Measurements from ENCODE around the gene RASIP1. TPM values are rescaled to one million over a fixed set of nuclear protein-coding genes. Genes with fewer than 3 reads are reported as not detected.

Gene RASIP1
- total RNA-seq, 1 experiment from 2014 or later = 0.09 TPM

DNA sequence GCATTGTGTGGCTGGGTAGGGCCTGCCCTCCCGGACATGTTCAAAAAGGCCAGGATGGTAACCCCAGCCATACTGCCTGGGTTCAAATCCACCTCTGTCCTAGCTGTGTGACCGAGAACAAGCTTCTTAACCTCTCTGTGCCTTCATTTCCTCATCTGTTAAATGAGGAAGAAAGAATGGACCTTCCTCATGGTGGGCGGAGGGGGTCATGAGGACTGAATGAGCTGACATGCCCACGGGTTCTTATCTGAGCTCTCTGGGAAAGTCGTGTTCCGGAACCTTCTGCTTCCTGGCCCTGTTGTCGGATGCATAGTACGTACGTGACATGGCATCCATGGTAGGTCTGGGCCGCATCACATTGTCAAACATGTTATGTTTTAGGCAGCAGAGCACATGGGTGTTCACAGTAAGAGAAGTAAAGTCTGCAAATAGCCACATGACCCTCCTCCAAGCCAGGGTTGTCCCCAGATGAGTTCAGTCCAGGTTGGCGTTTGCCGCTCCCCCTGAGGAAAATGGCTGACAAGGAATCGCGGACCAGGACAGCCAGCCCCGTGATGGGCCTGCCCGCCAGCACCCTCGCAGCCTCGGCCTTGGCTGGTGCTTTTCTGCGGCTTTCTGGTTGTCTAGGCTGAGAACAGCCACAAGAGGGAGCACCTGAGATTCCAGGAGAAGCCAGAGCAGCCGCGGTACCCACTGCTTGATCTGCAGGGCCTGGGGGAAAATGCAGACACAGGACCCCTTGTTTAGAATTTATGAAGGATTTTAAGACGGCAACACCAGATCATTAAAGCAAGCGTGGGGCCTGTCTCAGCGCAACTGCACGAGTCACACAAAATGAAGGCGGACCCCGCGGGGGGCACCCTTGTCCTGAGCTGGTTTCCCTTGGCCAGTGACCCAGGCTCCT lies 65.2 kb downstream of the RASIP1 start:
- H3K27ac Mint-ChIP-seq (ENCODE audit: unreplicated experiment) = no peak overlapping the region
- no peak overlapping the region for H3K4me3 Mint-ChIP-seq (ENCODE audit: low read depth, unreplicated experiment)
- H3K27me3 Mint-ChIP-seq (ENCODE audit: unreplicated experiment) = no peaks in the 10 kb centered on the region
- CTCF ChIA-PET = interaction anchor here (0.6 to 2.7 kb wide), 10 partner anchors 18 to 574 kb away, joined by 3 to 15 read pairs (median 4); partner anchors contain the start of genes CA11 and FUT2
- TF ChIP-seq, protein P1, sequence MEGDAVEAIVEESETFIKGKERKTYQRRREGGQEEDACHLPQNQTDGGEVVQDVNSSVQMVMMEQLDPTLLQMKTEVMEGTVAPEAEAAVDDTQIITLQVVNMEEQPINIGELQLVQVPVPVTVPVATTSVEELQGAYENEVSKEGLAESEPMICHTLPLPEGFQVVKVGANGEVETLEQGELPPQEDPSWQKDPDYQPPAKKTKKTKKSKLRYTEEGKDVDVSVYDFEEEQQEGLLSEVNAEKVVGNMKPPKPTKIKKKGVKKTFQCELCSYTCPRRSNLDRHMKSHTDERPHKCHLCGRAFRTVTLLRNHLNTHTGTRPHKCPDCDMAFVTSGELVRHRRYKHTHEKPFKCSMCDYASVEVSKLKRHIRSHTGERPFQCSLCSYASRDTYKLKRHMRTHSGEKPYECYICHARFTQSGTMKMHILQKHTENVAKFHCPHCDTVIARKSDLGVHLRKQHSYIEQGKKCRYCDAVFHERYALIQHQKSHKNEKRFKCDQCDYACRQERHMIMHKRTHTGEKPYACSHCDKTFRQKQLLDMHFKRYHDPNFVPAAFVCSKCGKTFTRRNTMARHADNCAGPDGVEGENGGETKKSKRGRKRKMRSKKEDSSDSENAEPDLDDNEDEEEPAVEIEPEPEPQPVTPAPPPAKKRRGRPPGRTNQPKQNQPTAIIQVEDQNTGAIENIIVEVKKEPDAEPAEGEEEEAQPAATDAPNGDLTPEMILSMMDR (IDR thresholded peaks at IDR 0.05; ENCODE audit: unreplicated experiment) = peak; percentile 85
- peak; percentile 87 for DNase-seq
- no peaks in the 10 kb centered on the region for H3K9me3 Mint-ChIP-seq (ENCODE audit: low read depth, unreplicated experiment)
- BruUV-seq (replicated peaks) = no TSS peak
- intact Hi-C loops (cut with micrococcal nuclease; ENCODE audit: unreplicated experiment) = loop anchor here (5.0 kb wide), 1 partner anchor 62 kb away; no protein-coding TSS in a partner anchor
- H3K4me1 Mint-ChIP-seq (ENCODE audit: low read depth, unreplicated experiment) = peaks cover 25% of the 10 kb centered on the region
- peaks cover 5% of the 10 kb centered on the region for H3K36me3 Mint-ChIP-seq (ENCODE audit: insufficient read depth, unreplicated experiment)

DNA sequence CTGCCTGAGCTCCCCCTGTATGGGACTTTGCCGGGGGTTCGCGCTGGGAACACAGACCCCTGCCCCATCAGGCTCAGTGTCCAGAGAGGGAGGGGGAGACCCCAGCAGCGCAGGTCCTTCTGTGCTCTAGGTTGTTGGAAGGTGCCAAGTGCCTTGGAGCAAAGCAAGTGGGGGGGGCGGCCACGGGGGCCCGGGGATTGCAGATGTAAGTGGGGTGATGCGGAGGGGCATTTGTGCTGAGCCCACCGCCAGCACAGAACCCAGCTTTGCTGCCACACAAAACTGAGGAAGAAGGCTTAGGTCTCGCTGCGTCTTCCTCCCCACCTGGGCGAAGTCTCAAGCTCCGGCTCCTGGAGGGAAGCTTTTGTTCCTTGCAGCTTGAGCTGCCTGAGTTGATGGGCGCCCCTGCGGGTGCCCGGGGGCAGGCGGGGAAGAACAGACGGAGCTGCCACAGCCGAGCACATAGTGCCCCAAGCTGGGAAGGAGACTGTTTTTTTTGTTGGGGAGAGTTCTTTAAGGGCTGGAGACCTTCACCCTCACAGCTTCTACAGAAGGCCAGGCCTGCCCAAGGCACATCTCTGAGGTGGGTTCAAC lies 66.1 kb downstream of the RASIP1 start:
- no TSS peak for BruUV-seq (replicated peaks)
- Mint-ChIP-seq H3K4me1 (ENCODE audit: low read depth, unreplicated experiment) (peaks cover 25% of the 10 kb centered on the region), H3K27me3 (ENCODE audit: unreplicated experiment) (no peaks in the 10 kb centered on the region), H3K4me3 (ENCODE audit: low read depth, unreplicated experiment) (no peak overlapping the region), H3K9me3 (ENCODE audit: low read depth, unreplicated experiment) (peaks cover 6% of the 10 kb centered on the region), H3K27ac (ENCODE audit: unreplicated experiment) (no peak overlapping the region), H3K36me3 (ENCODE audit: insufficient read depth, unreplicated experiment) (peaks cover 5% of the 10 kb centered on the region)
- no peak for DNase-seq
- TF ChIP-seq, protein P1 (IDR thresholded peaks at IDR 0.05; ENCODE audit: unreplicated experiment) = no peak
- intact Hi-C loops (cut with micrococcal nuclease; ENCODE audit: unreplicated experiment) = no loop called here
- CTCF ChIA-PET = interaction anchor here (1.3 to 2.7 kb wide), 4 partner anchors 28 to 110 kb away, joined by 3 to 15 read pairs (median 8); partner anchors contain the start of gene CA11

DNA sequence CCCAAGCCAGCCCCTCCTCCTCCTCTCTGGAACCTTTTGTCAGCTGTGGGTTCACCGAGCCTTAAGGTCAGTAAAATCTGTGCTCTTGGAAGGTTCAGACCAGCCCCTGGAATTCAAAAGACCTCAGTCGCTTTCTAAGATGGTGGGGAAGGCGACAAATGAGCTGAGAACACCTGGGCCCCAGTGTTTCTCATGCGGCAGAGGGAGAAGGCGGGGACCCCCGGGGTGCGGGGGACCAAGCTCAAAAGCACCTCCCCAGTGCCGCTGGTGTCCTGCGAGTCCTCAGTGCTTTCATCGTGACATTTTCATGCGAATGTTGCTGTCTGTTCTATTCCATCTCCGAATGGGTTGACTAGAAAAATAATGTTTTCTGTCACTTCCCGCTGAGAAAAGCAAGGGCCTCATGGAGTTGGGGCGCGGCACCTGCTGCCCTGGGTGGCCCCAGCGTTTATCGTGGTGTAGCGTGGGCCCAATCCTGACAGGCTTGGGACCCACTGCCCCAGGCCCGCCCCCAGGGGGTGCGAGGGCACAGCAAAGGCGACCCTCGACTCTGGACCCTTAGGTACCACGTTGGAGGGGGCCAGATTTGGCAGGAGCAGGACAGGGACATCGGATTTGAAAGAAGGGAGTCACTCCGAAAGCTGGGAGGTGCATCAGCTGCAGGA lies 66.8 kb downstream of the RASIP1 start:
- BruUV-seq (replicated peaks) = no TSS peak
- CTCF ChIA-PET = no interaction called here
- Mint-ChIP-seq H3K27ac (ENCODE audit: unreplicated experiment) (peak overlapping the region; percentile 17), H3K4me1 (ENCODE audit: low read depth, unreplicated experiment) (peaks cover 25% of the 10 kb centered on the region), H3K36me3 (ENCODE audit: insufficient read depth, unreplicated experiment) (peaks cover 5% of the 10 kb centered on the region), H3K27me3 (ENCODE audit: unreplicated experiment) (no peaks in the 10 kb centered on the region), H3K9me3 (ENCODE audit: low read depth, unreplicated experiment) (peaks cover 6% of the 10 kb centered on the region), H3K4me3 (ENCODE audit: low read depth, unreplicated experiment) (no peak overlapping the region)
- intact Hi-C loops (cut with micrococcal nuclease; ENCODE audit: unreplicated experiment) = no loop called here
- TF ChIP-seq, protein P1 (IDR thresholded peaks at IDR 0.05; ENCODE audit: unreplicated experiment) = no peak
- no peak for DNase-seq

DNA sequence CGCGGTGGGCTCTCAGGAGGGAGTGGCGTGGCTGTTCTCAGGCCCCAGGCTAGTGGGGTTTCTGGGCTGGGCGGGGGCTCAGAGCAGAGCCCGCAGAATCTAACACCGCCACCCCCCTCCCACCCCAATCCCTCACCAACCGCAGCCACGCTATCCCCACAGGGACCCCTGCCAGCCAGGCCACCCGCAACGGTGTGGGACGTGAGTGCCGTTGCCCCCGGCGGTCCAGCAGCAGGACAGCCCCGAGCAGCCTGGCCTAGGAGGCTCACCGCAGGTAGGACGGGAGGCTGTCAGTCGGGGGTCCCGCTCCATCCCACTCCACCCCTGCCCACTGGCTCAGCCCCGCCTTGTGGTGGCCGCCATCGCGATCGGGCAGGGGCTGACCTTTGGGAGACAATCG lies 67.4 kb downstream of the RASIP1 start, which contains the start of gene NTN5:
NTN5 (minus strand) TSS at position 24 of the 400 bp plus-strand sequence. CDS start 2,031 bp downstream, outside the sequence.
- peak within 1 kb of the TSS; percentile 17 for H3K27ac Mint-ChIP-seq (ENCODE audit: unreplicated experiment)
- intact Hi-C loops (cut with micrococcal nuclease; ENCODE audit: unreplicated experiment) = no loop called here
- H3K4me1 Mint-ChIP-seq (ENCODE audit: low read depth, unreplicated experiment) = peaks cover 20% of the 10 kb centered on the region
- CTCF ChIA-PET = no interaction called here
- no peak for DNase-seq
- no peaks in the 10 kb centered on the region for H3K27me3 Mint-ChIP-seq (ENCODE audit: unreplicated experiment)
- TF ChIP-seq, protein P1 (IDR thresholded peaks at IDR 0.05; ENCODE audit: unreplicated experiment) = no peak
- no TSS peak for BruUV-seq (replicated peaks)
- peaks cover 5% of the 10 kb centered on the region for H3K36me3 Mint-ChIP-seq (ENCODE audit: insufficient read depth, unreplicated experiment)
- peaks cover 6% of the 10 kb centered on the region for H3K9me3 Mint-ChIP-seq (ENCODE audit: low read depth, unreplicated experiment)
- no peak within 1 kb of the TSS for H3K4me3 Mint-ChIP-seq (ENCODE audit: low read depth, unreplicated experiment)
